Central memory CD8-positive, alpha-beta T cell (primary cell): ENCODE results near the gene GXYLT1.
"Not testable (repeated sequence)": the region's sequence is repeated elsewhere in the genome, so short reads cannot be mapped to it uniquely, and the experiment has no call there.

ENCODE experiments used
- ATAC-seq: fragments of 150-1000 bp; cut with Tn5 transposase; replicated peaks from 2 replicates; pipeline ENCODE4 v1.10.0; 2022; ENCODE audit warnings: mild to moderate bottlenecking, moderate FRiP score, moderate number of reproducible peaks; ENCODE audit not compliant: poor library complexity, severe bottlenecking; ENCODE audit errors: extremely low read depth
- DNase-seq, 2 donors: peaks; one replicate each; pipeline ENCODE4 v3.0.0; 2021; ENCODE audit warnings: low spot score in 2 of 2
- H3K27ac Mint-ChIP-seq: one replicate; pipeline ENCODE4 v1.8.0; 2022; ENCODE audit warnings: low read depth, mild to moderate bottlenecking, moderate library complexity, mixed read lengths
- H3K27me3 Mint-ChIP-seq: one replicate; pipeline ENCODE4 v1.8.0; 2022; ENCODE audit warnings: mixed read lengths
- H3K36me3 Mint-ChIP-seq: one replicate; pipeline ENCODE4 v1.8.0; 2022; ENCODE audit warnings: mild to moderate bottlenecking, moderate library complexity, mixed read lengths; ENCODE audit not compliant: insufficient read depth
- H3K4me1 Mint-ChIP-seq: one replicate; pipeline ENCODE4 v1.8.0; 2022; ENCODE audit warnings: mixed read lengths
- H3K4me3 Mint-ChIP-seq: one replicate; pipeline ENCODE4 v1.8.0; 2022; ENCODE audit warnings: mild to moderate bottlenecking, moderate library complexity, mixed read lengths
- H3K9me3 Mint-ChIP-seq: one replicate; pipeline ENCODE4 v1.8.0; 2022; ENCODE audit warnings: mixed read lengths

GXYLT1 gene

GRCh38 chr12:42109031-42109430 lies 35.6 kb downstream of the GXYLT1 start:
- ATAC-seq: no peak
- H3K27ac Mint-ChIP-seq: no peak overlapping the region

GRCh38 chr12:42106791-42107190 lies 37.9 kb downstream of the GXYLT1 start:
- peaks cover 10% of the 10 kb centered on the region for H3K36me3 Mint-ChIP-seq
- not testable (repeated sequence) for ATAC-seq, H3K4me3 Mint-ChIP-seq, DNase-seq, H3K27me3 Mint-ChIP-seq, H3K9me3 Mint-ChIP-seq, H3K4me1 Mint-ChIP-seq, H3K27ac Mint-ChIP-seq

More at GRCh38 chr12:42109031-42109430, 35.6 kb downstream of the GXYLT1 start:
- Mint-ChIP-seq H3K27me3 (no peaks in the 10 kb centered on the region), H3K36me3 (peaks cover 12% of the 10 kb centered on the region), H3K4me3 (no peak overlapping the region), H3K4me1 (peaks cover 12% of the 10 kb centered on the region), H3K9me3 (peaks cover 2% of the 10 kb centered on the region)
- DNase-seq: no peak

- DNase-seq (no peak), ATAC-seq (no peak)
- Mint-ChIP-seq H3K27me3 (no peaks in the 10 kb centered on the region), H3K4me3 (no peak overlapping the region), H3K4me1 (no peaks in the 10 kb centered on the region), H3K36me3 (peaks cover 8% of the 10 kb centered on the region), H3K27ac (no peak overlapping the region), H3K9me3 (no peaks in the 10 kb centered on the region)
These were observed 39.9 kb downstream of the GXYLT1 start for GRCh38 chr12:42104784-42105183.

GRCh38 chr12:42104087-42104486 lies 40.6 kb downstream of the GXYLT1 start:
- Mint-ChIP-seq H3K9me3 (no peaks in the 10 kb centered on the region), H3K4me3 (no peak overlapping the region), H3K4me1 (no peaks in the 10 kb centered on the region), H3K27ac (peak overlapping the region; percentile 76), H3K36me3 (peaks cover 6% of the 10 kb centered on the region), H3K27me3 (no peaks in the 10 kb centered on the region)
- no peak for DNase-seq
- no peak for ATAC-seq

GRCh38 chr12:42103155-42103554 lies 41.5 kb downstream of the GXYLT1 start:
- H3K9me3 Mint-ChIP-seq: no peaks in the 10 kb centered on the region
- H3K27ac Mint-ChIP-seq: no peak overlapping the region
- H3K36me3 Mint-ChIP-seq: peaks cover 3% of the 10 kb centered on the region
- ATAC-seq: no peak
- peaks cover 5% of the 10 kb centered on the region for H3K4me1 Mint-ChIP-seq
- DNase-seq: no peak
- no peak overlapping the region for H3K4me3 Mint-ChIP-seq
- no peaks in the 10 kb centered on the region for H3K27me3 Mint-ChIP-seq

- DNase-seq: no peak
- H3K36me3 Mint-ChIP-seq: peaks cover 7% of the 10 kb centered on the region
- H3K27me3 Mint-ChIP-seq: no peaks in the 10 kb centered on the region
- H3K27ac Mint-ChIP-seq: no peak overlapping the region
- no peaks in the 10 kb centered on the region for H3K9me3 Mint-ChIP-seq
- H3K4me3 Mint-ChIP-seq: no peak overlapping the region
- no peak for ATAC-seq
- H3K4me1 Mint-ChIP-seq: peaks cover 10% of the 10 kb centered on the region
These were observed 42.0 kb downstream of the GXYLT1 start for GRCh38 chr12:42102720-42103119.

GRCh38 chr12:42099433-42099832 lies 45.2 kb downstream of the GXYLT1 start:
- H3K4me3 Mint-ChIP-seq: no peak overlapping the region
- peak overlapping the region; percentile 99 for H3K27ac Mint-ChIP-seq
- no peak for DNase-seq
- H3K9me3 Mint-ChIP-seq: no peaks in the 10 kb centered on the region
- H3K27me3 Mint-ChIP-seq: no peaks in the 10 kb centered on the region
- peaks cover 5% of the 10 kb centered on the region for H3K36me3 Mint-ChIP-seq
- H3K4me1 Mint-ChIP-seq: peaks cover 36% of the 10 kb centered on the region
- no peak for ATAC-seq

- peak overlapping the region; percentile 99 for H3K27ac Mint-ChIP-seq
- H3K4me3 Mint-ChIP-seq: peak overlapping the region; percentile 82
- DNase-seq (peak in 1 of 2 donors; percentile 18), ATAC-seq (peak; percentile 92)
- H3K36me3 Mint-ChIP-seq: peaks cover 5% of the 10 kb centered on the region
- no peaks in the 10 kb centered on the region for H3K27me3 Mint-ChIP-seq
- no peaks in the 10 kb centered on the region for H3K9me3 Mint-ChIP-seq
- peaks cover 45% of the 10 kb centered on the region for H3K4me1 Mint-ChIP-seq
These were observed 46.7 kb downstream of the GXYLT1 start for GRCh38 chr12:42097971-42098370.

- no peaks in the 10 kb centered on the region for H3K9me3 Mint-ChIP-seq
- peak overlapping the region; percentile 68 for H3K27ac Mint-ChIP-seq
- no peaks in the 10 kb centered on the region for H3K27me3 Mint-ChIP-seq
- H3K36me3 Mint-ChIP-seq: peaks cover 4% of the 10 kb centered on the region
- ATAC-seq (peak; percentile 80), DNase-seq (peak in 1 of 2 donors; percentile 16)
- peaks cover 54% of the 10 kb centered on the region for H3K4me1 Mint-ChIP-seq
- peak overlapping the region; percentile 64 for H3K4me3 Mint-ChIP-seq
These were observed 50.4 kb downstream of the GXYLT1 start for GRCh38 chr12:42094277-42094676.

GRCh38 chr12:42091769-42092168 lies 52.9 kb downstream of the GXYLT1 start:
- ATAC-seq (no peak), DNase-seq (no peak)
- Mint-ChIP-seq H3K4me3 (no peak overlapping the region), H3K4me1 (peaks cover 35% of the 10 kb centered on the region), H3K9me3 (no peaks in the 10 kb centered on the region), H3K27ac (no peak overlapping the region), H3K36me3 (peaks cover 9% of the 10 kb centered on the region), H3K27me3 (no peaks in the 10 kb centered on the region)

- Mint-ChIP-seq H3K36me3 (peaks cover 9% of the 10 kb centered on the region), H3K4me1 (peaks cover 26% of the 10 kb centered on the region), H3K9me3 (no peaks in the 10 kb centered on the region), H3K27ac (no peak overlapping the region), H3K4me3 (no peak overlapping the region), H3K27me3 (no peaks in the 10 kb centered on the region)
- DNase-seq: no peak
- ATAC-seq: no peak
These were observed 53.8 kb downstream of the GXYLT1 start for GRCh38 chr12:42090899-42091298.

GRCh38 chr12:42086031-42086430 lies 58.6 kb downstream of the GXYLT1 start:
- Mint-ChIP-seq H3K36me3 (peaks cover 13% of the 10 kb centered on the region), H3K4me3 (no peak overlapping the region), H3K27ac (no peak overlapping the region), H3K9me3 (no peaks in the 10 kb centered on the region), H3K27me3 (no peaks in the 10 kb centered on the region), H3K4me1 (no peaks in the 10 kb centered on the region)
- no peak for ATAC-seq
- DNase-seq: no peak

GRCh38 chr12:42085594-42085993 lies 59.1 kb downstream of the GXYLT1 start:
- Mint-ChIP-seq H3K27me3 (no peaks in the 10 kb centered on the region), H3K36me3 (peaks cover 13% of the 10 kb centered on the region), H3K4me1 (no peaks in the 10 kb centered on the region), H3K4me3 (no peak overlapping the region), H3K9me3 (no peaks in the 10 kb centered on the region), H3K27ac (no peak overlapping the region)
- DNase-seq (no peak), ATAC-seq (no peak)

- ATAC-seq: no peak
- Mint-ChIP-seq H3K4me3 (no peak overlapping the region), H3K9me3 (no peaks in the 10 kb centered on the region), H3K27ac (no peak overlapping the region), H3K4me1 (no peaks in the 10 kb centered on the region), H3K36me3 (peaks cover 13% of the 10 kb centered on the region), H3K27me3 (no peaks in the 10 kb centered on the region)
- no peak for DNase-seq
These were observed 60.2 kb downstream of the GXYLT1 start for GRCh38 chr12:42084522-42084921.
